HepG2 (cell line): ENCODE results near the gene PIEZO2. TPM values are rescaled to one million over a fixed set of nuclear protein-coding genes. Genes with fewer than 3 reads are reported as not detected.

Source experiments
- ATAC-seq: fragments of 200-7000 bp; cut with Tn5 transposase; 3 replicates; pipeline ENCODE4 v1.9.1; 2020; ENCODE audit warnings: mild to moderate bottlenecking, moderate library complexity
- BruUV-seq: library from RNA; stranded (reverse); fragments of 400-500 nt; replicated peaks from 2 replicates; lab custom pipeline; 2021; lab: Mats Ljungman, UMichigan
- CTCF ChIA-PET: fragments of 300-600 bp; formaldehyde crosslinking; extraction: SDS; loops from one replicate; lab custom pipeline; 2021; ENCODE audit warnings: low total read pairs, inconsistent platforms, low intra/inter-chr PET ratio; lab: Yijun Ruan, JAX
- POLR2A ChIA-PET: fragments of 350-600 bp; sonication (Branson Sonifier 250); formaldehyde crosslinking; loops from one replicate; lab custom pipeline; 2020; ENCODE audit warnings: antibody characterized with exemption, inconsistent platforms; lab: Yijun Ruan, JAX
- DNase-seq: peaks from one replicate; pipeline ENCODE4 v3.0.0-alpha.2; 2015; ENCODE audit warnings: low spot score
- FAIRE-seq: peaks from 3 replicates; lab custom pipeline; 2011; peaks lifted over from hg19 to GRCh38; lab: Jason Lieb, UNC
- H2AFZ ChIP-seq: one replicate; pipeline ENCODE4 v1.6.1; 2011; ENCODE audit warnings: low read length, inconsistent platforms
- H3K27ac ChIP-seq: fragments of 300-600 bp; 3 replicates; pipeline ENCODE4 v1.8.0; 2011; ENCODE audit warnings: mixed run types, mild to moderate bottlenecking, mixed read lengths, low read length, inconsistent platforms; ENCODE audit not compliant: insufficient read depth; ENCODE audit errors: extremely low read length
- H3K27me3 ChIP-seq, 2 experiments: fragments of 200-600 bp in 1 of 2; 2 replicates in 1 of 2; 3 replicates in 1 of 2; pipeline versions ENCODE4 v1.6.0 to v1.8.0; 2011; ENCODE audit warnings: low read length in 2 of 2, mild to moderate bottlenecking in 2 of 2, moderate library complexity in 2 of 2, inconsistent platforms in 1 of 2; ENCODE audit not compliant: insufficient read depth in 2 of 2, control insufficient read depth in 1 of 2
- H3K36me3 ChIP-seq, 2 experiments: fragments of 200-600 bp in 1 of 2; replicated peaks in 1 of 2; 2 replicates in 1 of 2; 3 replicates in 1 of 2; pipeline versions ENCODE4 v1.5.1 to v1.8.0; 2011; ENCODE audit warnings: low read length in 2 of 2, inconsistent platforms in 1 of 2; ENCODE audit not compliant: insufficient read depth in 2 of 2, control insufficient read depth in 1 of 2
- H3K4me1 ChIP-seq: 2 replicates; pipeline ENCODE4 v1.5.1; 2012; ENCODE audit warnings: low read length, inconsistent platforms; ENCODE audit not compliant: insufficient read depth
- H3K4me2 ChIP-seq: 2 replicates; pipeline ENCODE4 v1.6.0; 2011; ENCODE audit warnings: low read depth, low read length, inconsistent platforms
- H3K4me3 ChIP-seq, 3 experiments: fragments of 200-600 bp in 1 of 3; sonication (generic), shearing (Covaris generic) in 1 of 3; replicated peaks in 1 of 3; 2 replicates each; pipeline ENCODE4 v1.5.1; 2011 to 2016; ENCODE audit warnings: low read length in 3 of 3, inconsistent platforms in 2 of 3, low read depth in 2 of 3, mild to moderate bottlenecking in 2 of 3, control low read depth in 1 of 3, mixed read lengths in 1 of 3; ENCODE audit not compliant: insufficient read depth in 1 of 3
- H3K79me2 ChIP-seq: one replicate; pipeline ENCODE4 v1.6.1; 2011; ENCODE audit warnings: low read length, inconsistent platforms; ENCODE audit not compliant: insufficient read depth
- H3K9ac ChIP-seq: 2 replicates; pipeline ENCODE4 v1.6.0; 2011; ENCODE audit warnings: mild to moderate bottlenecking, low read depth, low read length, inconsistent platforms; ENCODE audit not compliant: insufficient read depth
- H3K9me3 ChIP-seq: 2 replicates; pipeline ENCODE4 v1.5.1; 2012; ENCODE audit warnings: mild to moderate bottlenecking, low read length
- H4K20me1 ChIP-seq: 2 replicates; pipeline ENCODE4 v1.6.0; 2011; ENCODE audit warnings: inconsistent platforms, mild to moderate bottlenecking, low read length, moderate library complexity; ENCODE audit not compliant: insufficient read depth
- CREM ChIP-seq, 2 experiments: sonication (generic) in 1 of 2; formaldehyde crosslinking in 1 of 2; IDR thresholded peaks; 2 replicates each; pipeline versions ENCODE4 v1.4.0 to v1.6.1; 2016 to 2020; ENCODE audit warnings: antibody characterized with exemption in 1 of 2, mild to moderate bottlenecking in 1 of 2, missing genetic modification reagents in 1 of 2
- GATA4 ChIP-seq: sonication (generic); IDR thresholded peaks from 2 replicates; pipeline ENCODE4 v1.6.1; 2016; ENCODE audit warnings: antibody characterized with exemption, low read depth, borderline replicate concordance
- HOXA3 ChIP-seq: sonication (generic); formaldehyde crosslinking; IDR thresholded peaks from 2 replicates; pipeline ENCODE4 v1.5.0; 2020; ENCODE audit warnings: missing genetic modification reagents
- KAT7 ChIP-seq: IDR thresholded peaks from 2 replicates; pipeline ENCODE4 v1.6.1; 2018; ENCODE audit warnings: borderline replicate concordance, missing compliant biosample characterization
- KAT8 ChIP-seq: IDR thresholded peaks from 2 replicates; pipeline ENCODE4 v1.6.1; 2016; ENCODE audit warnings: missing genetic modification reagents, missing compliant biosample characterization
- KLF15 ChIP-seq: sonication (generic); formaldehyde crosslinking; IDR thresholded peaks from 2 replicates; pipeline ENCODE4 v1.8.1; 2023; ENCODE audit warnings: borderline replicate concordance, mild to moderate bottlenecking, inconsistent platforms, missing genetic modification reagents, mixed read lengths
- POGZ ChIP-seq: sonication (generic); formaldehyde crosslinking; IDR thresholded peaks from 2 replicates; pipeline ENCODE4 v1.4.0; 2020; ENCODE audit warnings: mild to moderate bottlenecking, missing genetic modification reagents
- ZNF569 ChIP-seq: sonication (generic); formaldehyde crosslinking; IDR thresholded peaks from 2 replicates; pipeline ENCODE4 v1.5.0; 2020; ENCODE audit warnings: mild to moderate bottlenecking, missing genetic modification reagents, moderate library complexity, borderline replicate concordance
- WGBS: methylation state at CpG from one replicate; pipeline ENCODE4 v1.1.6; 2017; ENCODE audit warnings: low lambda C conversion rate; 5-methylcytosine and 5-hydroxymethylcytosine counted together
- in situ Hi-C: cut with HindIII; loops from 2 replicates; pipeline ENCODE4 v1.10.0; 2017; ENCODE audit warnings: low pct_unique_long_range_greater_than_20kb; ENCODE audit not compliant: extremely low pct_ligation_motif_present
- intact Hi-C: fragments of 100-400 bp; cut with micrococcal nuclease; formaldehyde crosslinking; loops from one replicate; pipeline ENCODE4 v1.10.0; 2022; ENCODE audit not compliant: unreplicated experiment
- polyA plus RNA-seq, 8 experiments: library from polyadenylated mRNA; depleted of rRNA in 3 of 8; stranded (reverse) in 7 of 8; unstranded in 1 of 8; fragments of >200 nt; fragmentation: Illumina TruSeq in 4 of 8; extraction: Trizol in 4 of 8; gene quantifications; 2 replicates each; pipeline versions ENCODE4 v1.2.1 to v1.2.3, GENCODE V29; 2011 to 2016; ENCODE audit warnings: low read depth in 4 of 8, missing spikeins in 1 of 8, mixed read lengths in 1 of 8; ENCODE audit not compliant: insufficient read depth in 1 of 8
- total RNA-seq, 5 experiments: library from RNA; depleted of rRNA; stranded (reverse); fragments of >200 nt; fragmentation: Illumina TruSeq; extraction: Trizol; gene quantifications; 2 replicates each; pipeline ENCODE4 v1.2.3, GENCODE V29; 2016; ENCODE audit warnings: low read depth in 1 of 5
- TF ChIP-seq, protein P1 (sequence below): sonication (generic); formaldehyde crosslinking; IDR thresholded peaks from 2 replicates; pipeline ENCODE4 v1.5.1; 2020; ENCODE audit warnings: mild to moderate bottlenecking, missing genetic modification reagents, moderate library complexity
- TF ChIP-seq, protein P2 (sequence below): sonication (generic); formaldehyde crosslinking; IDR thresholded peaks from 2 replicates; pipeline ENCODE4 v1.8.1; 2022; ENCODE audit warnings: mild to moderate bottlenecking, missing genetic modification reagents

The PIEZO2 gene
- total and polyA plus RNA-seq, 2 of the 13 experiments (the other 11 are each of a cell fraction or from before 2014, with no cell fraction given) = 15.2 to 27.2 TPM

DNA sequence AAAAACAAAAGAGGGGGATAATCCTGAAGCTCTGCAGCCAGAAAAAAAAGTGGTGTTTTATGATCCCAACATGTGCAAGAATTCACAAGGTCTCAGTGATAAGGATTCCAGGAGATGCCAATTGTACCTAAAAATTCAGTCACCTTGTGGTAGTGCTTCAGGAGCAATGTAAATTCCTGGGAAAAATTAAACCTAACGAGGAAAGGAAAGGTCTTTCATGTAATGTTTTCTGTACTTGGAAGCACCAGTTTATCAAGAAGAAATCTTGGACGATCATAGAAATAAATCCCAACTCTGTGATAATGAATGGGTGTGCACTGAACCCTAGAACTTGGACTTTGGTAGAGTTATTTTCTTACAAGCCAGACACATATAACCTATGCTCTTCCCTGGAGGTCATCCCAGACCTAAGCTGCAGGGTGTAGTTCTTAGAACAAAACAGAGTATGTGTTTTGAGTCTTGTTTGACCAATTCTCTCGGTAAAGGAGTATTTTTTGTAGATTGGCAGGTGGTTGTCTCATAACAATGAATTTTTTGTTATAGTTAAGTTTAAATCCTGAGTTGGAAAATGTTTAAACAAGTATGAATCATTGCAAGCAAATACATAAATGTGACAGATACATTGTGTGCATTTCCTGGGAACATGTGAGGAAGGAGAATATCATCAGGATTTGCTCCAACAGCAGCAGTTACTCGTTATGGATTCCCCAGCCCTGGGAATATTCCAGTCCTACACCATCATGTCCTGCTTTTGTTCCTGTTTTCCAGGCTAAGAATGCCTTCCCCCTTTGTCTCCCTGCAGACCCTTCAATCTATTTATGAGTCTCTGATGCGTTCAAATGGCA is 399.0 kb downstream of the PIEZO2 start (continued):
- TF ChIP-seq, protein P1, sequence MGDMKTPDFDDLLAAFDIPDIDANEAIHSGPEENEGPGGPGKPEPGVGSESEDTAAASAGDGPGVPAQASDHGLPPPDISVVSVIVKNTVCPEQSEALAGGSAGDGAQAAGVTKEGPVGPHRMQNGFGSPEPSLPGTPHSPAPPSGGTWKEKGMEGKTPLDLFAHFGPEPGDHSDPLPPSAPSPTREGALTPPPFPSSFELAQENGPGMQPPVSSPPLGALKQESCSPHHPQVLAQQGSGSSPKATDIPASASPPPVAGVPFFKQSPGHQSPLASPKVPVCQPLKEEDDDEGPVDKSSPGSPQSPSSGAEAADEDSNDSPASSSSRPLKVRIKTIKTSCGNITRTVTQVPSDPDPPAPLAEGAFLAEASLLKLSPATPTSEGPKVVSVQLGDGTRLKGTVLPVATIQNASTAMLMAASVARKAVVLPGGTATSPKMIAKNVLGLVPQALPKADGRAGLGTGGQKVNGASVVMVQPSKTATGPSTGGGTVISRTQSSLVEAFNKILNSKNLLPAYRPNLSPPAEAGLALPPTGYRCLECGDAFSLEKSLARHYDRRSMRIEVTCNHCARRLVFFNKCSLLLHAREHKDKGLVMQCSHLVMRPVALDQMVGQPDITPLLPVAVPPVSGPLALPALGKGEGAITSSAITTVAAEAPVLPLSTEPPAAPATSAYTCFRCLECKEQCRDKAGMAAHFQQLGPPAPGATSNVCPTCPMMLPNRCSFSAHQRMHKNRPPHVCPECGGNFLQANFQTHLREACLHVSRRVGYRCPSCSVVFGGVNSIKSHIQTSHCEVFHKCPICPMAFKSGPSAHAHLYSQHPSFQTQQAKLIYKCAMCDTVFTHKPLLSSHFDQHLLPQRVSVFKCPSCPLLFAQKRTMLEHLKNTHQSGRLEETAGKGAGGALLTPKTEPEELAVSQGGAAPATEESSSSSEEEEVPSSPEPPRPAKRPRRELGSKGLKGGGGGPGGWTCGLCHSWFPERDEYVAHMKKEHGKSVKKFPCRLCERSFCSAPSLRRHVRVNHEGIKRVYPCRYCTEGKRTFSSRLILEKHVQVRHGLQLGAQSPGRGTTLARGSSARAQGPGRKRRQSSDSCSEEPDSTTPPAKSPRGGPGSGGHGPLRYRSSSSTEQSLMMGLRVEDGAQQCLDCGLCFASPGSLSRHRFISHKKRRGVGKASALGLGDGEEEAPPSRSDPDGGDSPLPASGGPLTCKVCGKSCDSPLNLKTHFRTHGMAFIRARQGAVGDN (CRISPR knock-in tag) = no peak
- TF ChIP-seq KAT8 = no peak
- TF ChIP-seq ZNF569 (CRISPR knock-in tag) = no peak
- TF ChIP-seq GATA4 = no peak
- no peak for TF ChIP-seq POGZ (CRISPR knock-in tag)
- no peak for TF ChIP-seq KLF15 (CRISPR knock-in tag)
- TF ChIP-seq CREM (IDR thresholded peaks at IDR 0.05) = no peak
- no peak for TF ChIP-seq CREM (CRISPR knock-in tag; IDR thresholded peaks at IDR 0.05)

DNA sequence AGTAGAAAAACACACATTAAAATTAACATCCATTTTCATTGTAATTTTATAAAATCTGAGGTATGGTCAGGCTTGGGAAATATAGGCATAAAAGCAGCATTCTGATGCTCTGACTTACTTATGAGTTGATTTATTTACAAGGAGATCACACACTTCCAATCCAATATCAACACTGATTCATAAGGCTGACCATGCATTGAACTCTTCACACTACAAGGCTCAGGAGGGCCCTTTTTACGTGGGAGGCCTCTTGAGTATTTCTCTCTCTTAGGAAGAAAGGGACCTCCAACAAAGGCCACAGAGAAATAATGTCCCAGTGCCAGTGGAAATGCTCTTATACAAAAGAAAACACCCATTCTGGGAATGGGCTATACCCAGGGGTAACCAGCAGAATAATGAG is 400.7 kb downstream of the PIEZO2 start:
- Histone ChIP-seq H3K9me3 (no peaks in the 10 kb centered on the region), H3K36me3 (peaks cover 0 to 1% of the 10 kb centered on the region in 2 experiments; a peak in 1 of 5 replicates), H3K4me2 (no peak overlapping the region), H3K4me1 (peaks cover 21% of the 10 kb centered on the region), H3K79me2 (no peaks in the 10 kb centered on the region), H4K20me1 (no peaks in the 10 kb centered on the region), H2AFZ (no peak overlapping the region), H3K27me3 (no peaks in the 10 kb centered on the region), H3K9ac (no peak overlapping the region), H3K4me3 (no peak overlapping the region), H3K27ac (no peak overlapping the region)
- CTCF ChIA-PET = no interaction called here
- no peak for ATAC-seq
- no peak for FAIRE-seq
- in situ Hi-C loops = no loop called here
- DNase-seq = no peak
- TF ChIP-seq HOXA3 (CRISPR knock-in tag) (no peak), KAT7 (no peak)
- TF ChIP-seq, protein P2, sequence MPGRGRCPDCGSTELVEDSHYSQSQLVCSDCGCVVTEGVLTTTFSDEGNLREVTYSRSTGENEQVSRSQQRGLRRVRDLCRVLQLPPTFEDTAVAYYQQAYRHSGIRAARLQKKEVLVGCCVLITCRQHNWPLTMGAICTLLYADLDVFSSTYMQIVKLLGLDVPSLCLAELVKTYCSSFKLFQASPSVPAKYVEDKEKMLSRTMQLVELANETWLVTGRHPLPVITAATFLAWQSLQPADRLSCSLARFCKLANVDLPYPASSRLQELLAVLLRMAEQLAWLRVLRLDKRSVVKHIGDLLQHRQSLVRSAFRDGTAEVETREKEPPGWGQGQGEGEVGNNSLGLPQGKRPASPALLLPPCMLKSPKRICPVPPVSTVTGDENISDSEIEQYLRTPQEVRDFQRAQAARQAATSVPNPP (CRISPR knock-in tag) = no peak
- POLR2A ChIA-PET = no interaction called here
- 54% methylated on average over 1 of the region's 1 CpG for WGBS
- intact Hi-C loops = no loop called here
- no TSS peak for BruUV-seq
